GM21737 (cell line): ENCODE data around the gene MAGI3.

ENCODE experiments used
- ATAC-seq: cut with Tn5 transposase; IDR thresholded peaks from one replicate; pipeline ENCODE4 v1.9.1; 2021; ENCODE audit warnings: mild to moderate bottlenecking, moderate library complexity; ENCODE audit not compliant: unreplicated experiment

Gene MAGI3

DNA sequence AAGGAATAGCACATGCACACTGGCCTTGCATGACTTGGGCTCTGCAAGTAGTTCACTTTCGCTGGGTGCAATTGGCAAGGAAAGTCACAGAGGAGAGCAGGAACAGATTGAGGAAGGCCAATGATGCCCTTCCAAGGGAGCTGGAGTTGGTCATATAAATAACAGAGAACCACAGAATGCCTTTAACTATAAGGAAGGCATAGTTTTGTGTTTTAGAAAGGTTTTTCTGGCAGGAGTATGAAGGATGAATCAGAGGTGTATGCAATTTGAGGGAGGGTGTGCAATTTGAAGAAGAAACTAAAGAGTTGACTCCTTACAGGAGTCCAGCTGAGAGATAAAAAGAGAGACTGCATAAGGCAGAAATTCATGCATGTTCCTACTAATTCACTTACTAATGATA lies 256.8 kb downstream of the MAGI3 start:
- ATAC-seq: no peak

DNA sequence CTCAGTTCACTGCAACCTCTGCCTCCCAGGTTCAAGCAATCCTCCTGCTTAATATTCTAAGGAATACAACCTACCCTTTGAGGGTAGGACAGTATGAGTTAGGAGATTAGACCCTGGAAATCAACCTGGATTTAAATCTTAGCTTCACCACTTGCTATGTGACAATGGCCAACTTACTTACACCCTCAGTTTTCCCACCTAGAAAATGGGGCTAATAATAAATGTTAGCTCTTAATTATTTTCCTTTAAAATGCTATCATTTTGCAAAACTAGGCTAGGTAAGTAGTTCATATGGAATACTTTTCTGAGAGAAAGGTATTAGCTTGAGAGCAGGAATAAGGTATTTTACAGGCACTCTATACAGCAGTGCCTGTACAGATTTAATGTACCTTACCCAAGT lies 258.2 kb downstream of the MAGI3 start:
- ATAC-seq: no peak

DNA sequence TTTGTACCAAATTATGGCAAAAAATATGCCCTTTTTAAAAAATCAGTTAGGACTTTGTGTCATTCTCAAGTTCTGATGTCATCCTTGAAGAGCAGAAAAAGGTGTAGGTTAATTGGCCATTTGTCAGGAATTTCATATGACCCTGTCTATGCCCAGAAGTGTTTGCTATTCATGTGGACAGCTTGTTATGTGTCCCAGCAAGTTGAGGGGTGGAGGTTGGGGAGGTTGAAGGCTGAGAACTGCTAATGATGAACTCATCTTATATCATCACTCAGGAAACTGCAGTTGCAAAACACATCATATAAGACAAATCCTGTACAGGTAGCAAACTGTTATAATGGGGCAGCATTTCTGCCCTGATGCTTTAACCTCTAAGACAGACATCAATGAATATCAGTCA lies 262.5 kb downstream of the MAGI3 start:
- no peak for ATAC-seq

GRCh38 chr1:113653741-113654140 lies 263.4 kb downstream of the MAGI3 start:
- no peak for ATAC-seq

GRCh38 chr1:113654883-113655282 lies 264.6 kb downstream of the MAGI3 start:
- no peak for ATAC-seq

GRCh38 chr1:113657126-113657525 lies 266.8 kb downstream of the MAGI3 start:
- ATAC-seq: no peak

- ATAC-seq: no peak
These were observed 267.3 kb downstream of the MAGI3 start for GRCh38 chr1:113657556-113658063.

DNA sequence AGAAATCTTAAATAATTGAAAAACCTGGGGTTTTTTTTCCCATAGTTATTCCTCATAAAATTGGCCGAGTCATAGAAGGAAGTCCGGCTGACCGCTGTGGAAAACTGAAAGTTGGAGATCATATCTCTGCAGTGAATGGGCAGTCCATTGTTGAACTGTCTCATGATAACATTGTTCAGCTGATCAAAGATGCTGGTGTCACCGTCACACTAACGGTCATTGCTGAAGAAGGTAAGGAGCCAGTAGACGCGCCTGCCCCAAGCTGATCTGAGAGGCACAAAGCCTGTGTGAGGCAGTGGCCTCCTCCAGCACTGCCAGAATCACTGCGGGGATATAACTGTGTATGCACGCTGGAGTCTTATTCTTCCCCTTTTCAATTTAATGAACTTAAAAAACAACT lies 268.7 kb downstream of the MAGI3 start:
- no peak for ATAC-seq

- no peak for ATAC-seq
These were observed 269.2 kb downstream of the MAGI3 start for GRCh38 chr1:113659556-113659955.

DNA sequence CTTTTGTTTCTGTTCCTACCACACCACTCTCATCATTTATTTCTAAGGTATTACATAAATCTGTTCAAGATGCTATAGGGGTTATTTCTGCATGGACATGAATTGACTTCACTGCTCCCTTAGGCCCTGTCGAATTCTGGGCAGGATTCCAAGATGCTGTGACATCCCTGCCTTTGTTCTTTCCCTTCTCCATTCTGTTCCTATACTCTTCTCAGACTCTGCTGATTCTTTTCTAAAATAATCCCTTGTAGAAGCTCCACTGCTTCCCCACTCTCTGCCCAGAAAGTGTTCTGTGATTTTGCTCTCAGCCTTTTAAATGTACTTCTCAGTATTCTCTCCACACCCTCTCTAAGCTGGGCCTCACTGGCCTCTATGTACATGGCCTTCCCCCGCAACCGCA lies 269.8 kb downstream of the MAGI3 start:
- ATAC-seq: no peak

- no peak for ATAC-seq
These were observed 271.8 kb downstream of the MAGI3 start for GRCh38 chr1:113662101-113662500.

DNA sequence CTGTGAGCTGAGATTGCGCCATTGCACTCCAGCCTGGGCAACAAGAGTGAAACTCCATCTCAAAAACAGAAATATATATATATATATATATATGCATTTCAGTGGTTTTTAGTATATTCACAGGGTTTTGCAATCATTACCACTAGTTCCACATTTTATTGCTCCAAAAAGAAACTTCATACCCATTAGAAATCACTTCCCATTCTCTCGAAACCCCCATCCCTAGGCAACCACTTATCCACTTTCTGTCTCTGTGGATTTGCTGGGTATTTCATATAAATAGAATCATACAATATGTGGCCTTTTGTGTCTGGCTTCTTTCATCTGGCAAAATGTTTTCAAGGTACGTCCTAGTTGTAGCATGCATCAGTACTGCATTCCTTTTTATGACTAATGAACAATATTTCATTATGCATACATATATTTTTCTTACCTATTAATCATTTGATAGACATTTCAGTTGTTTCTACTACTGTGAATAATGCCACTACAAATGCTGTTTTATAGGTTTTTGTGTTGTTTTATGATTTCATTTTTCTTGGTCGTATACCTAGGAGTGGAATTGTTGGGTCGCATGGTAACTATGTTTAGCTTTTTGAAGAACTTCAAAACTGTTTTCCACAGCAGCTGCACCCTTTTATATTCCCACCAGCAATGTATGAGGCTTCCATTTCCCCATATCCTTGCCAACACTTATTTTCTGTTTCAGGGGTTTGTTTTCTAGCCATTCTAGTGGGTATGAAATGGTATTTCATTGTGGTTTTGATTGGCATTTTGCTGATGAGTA lies 273.0 kb downstream of the MAGI3 start:
- ATAC-seq: no peak

GRCh38 chr1:113665071-113665470 lies 274.8 kb downstream of the MAGI3 start:
- no peak for ATAC-seq

DNA sequence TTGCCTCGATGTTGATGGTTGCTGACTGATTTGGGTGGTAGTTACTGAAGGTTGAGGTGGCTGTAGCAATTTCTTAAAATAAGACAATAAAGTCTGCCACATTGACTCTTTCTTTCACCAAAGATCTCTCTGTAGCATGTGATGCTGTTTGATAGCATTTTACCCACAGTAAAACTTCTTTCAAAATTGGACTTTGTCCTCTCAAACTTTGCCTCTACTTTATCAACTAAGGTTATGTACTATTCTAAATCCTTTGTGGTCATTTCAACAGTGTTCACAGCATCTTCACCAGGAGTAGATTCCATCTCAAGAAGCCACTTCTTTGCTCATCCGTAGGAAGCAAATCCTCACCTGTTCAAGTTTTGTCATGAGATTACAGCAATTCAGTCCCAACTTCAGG lies 275.8 kb downstream of the MAGI3 start:
- no peak for ATAC-seq

- no peak for ATAC-seq
These were observed 279.7 kb downstream of the MAGI3 start for GRCh38 chr1:113669988-113670387.

DNA sequence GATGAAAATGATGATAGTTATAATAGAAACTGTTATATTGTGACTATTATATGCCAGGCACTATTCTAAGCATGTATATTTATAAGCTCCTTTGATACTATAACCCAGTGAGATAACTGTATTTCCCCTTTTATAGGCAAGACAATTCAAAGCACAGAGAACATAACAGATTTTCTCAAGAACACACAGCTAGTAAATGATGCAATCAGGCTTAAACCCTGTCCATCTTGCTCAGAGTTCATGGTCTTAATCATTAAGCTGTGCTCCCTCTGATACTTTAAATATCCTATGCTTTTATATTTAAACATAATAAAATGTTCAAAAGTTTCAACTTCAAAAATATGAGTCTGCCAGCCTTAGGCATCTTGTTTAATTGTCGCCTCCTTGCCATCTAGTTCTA lies 280.3 kb downstream of the MAGI3 start:
- no peak for ATAC-seq

- ATAC-seq: no peak
These were observed 282.2 kb downstream of the MAGI3 start for GRCh38 chr1:113672491-113672890.

DNA sequence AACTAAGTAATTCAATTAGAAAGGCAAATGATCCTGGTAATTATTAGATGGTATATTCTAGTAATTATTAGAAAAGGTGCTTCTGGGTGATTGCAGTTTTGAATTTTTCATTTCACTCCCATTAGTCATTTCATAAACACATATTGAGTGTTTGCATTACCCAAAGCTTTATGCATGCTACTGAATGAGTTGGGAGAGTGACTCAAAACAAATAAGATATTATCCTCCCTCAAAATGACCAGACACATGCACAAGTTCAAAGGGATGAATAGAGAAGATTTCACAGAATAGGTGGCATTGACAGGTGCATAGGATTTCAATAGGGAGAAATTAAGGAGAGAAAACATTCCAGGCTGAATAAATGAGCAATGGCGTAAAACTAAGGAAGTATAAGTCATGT lies 284.3 kb downstream of the MAGI3 start:
- ATAC-seq: no peak

- no peak for ATAC-seq
These were observed 285.0 kb downstream of the MAGI3 start for GRCh38 chr1:113675302-113675701.

GRCh38 chr1:113676524-113676923 lies 286.2 kb downstream of the MAGI3 start:
- no peak for ATAC-seq

- ATAC-seq: no peak
These were observed 287.2 kb downstream of the MAGI3 start for GRCh38 chr1:113677250-113678158.

DNA sequence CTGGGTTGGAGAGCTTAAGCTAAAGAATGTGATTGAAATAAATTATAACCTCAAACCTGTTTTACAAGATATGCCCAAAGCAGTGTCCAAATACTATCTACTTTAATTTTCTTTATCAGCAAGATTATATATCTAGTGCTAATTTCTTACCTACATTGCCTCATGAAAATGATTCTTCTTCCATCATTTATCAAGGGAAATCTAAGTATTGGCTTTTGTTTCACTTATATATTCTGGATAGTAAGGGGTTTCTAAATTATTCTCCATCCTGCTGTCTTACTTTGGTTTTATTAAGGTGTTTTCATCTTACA lies 287.8 kb downstream of the MAGI3 start:
- no peak for ATAC-seq
